Measurements from ENCODE around the gene CAMKK2. TPM values are rescaled to one million over a fixed set of nuclear protein-coding genes. Genes with fewer than 3 reads are reported as not detected.
"Not testable (repeated sequence)": the region's sequence is repeated elsewhere in the genome, so short reads cannot be mapped to it uniquely, and the experiment has no call there.

Gene CAMKK2
- total and polyA plus RNA-seq, 2 donors, result 11.2 to 14.0 TPM

DNA sequence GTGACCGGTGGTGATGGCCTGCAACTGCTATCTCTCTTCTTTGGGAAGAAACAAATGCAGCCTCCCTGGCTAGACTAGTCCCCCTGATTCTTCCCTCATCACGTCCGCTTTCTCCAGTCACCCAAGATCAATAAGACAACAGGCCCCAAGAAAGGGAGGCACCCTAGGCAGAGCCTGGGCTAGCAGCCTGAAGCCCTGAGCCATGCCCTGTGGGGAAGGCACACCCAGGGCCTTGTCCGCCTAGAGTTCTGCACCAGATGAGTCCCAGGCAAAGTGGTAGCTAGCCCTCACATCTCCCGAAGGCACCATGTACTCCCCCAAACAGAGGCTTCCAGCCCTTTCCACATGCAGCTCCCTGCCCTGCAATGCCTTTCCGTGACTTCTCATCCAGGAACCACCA, 35.1 kb downstream of the CAMKK2 start:
- 96% methylated on average over 6 of the region's 6 CpGs for WGBS
- Histone ChIP-seq H3K27me3 (ENCODE audit: control insufficient read depth in 2 of 2, insufficient read depth in 1 of 2, low read length in 1 of 2) (no peaks in the 10 kb centered on the region), H3K9me3 (ENCODE audit: control insufficient read depth in 2 of 2, insufficient read depth in 1 of 2, low read length in 1 of 2) (peaks cover 0 to 4% of the 10 kb centered on the region in 2 donors), H3K4me1 (ENCODE audit: control insufficient read depth in 2 of 2, insufficient read depth in 2 of 2, low read length in 2 of 2) (no peaks in the 10 kb centered on the region), H3K4me3 (ENCODE audit: low read length in 2 of 2) (no peak overlapping the region), H3K27ac (ENCODE audit: low read depth in 1 of 2, low read length in 1 of 2) (no peak overlapping the region), H3K36me3 (ENCODE audit: control insufficient read depth in 2 of 2, insufficient read depth in 2 of 2, low read length in 1 of 2) (peaks cover 30 to 51% of the 10 kb centered on the region in 2 donors)
- DNase-seq (ENCODE audit: low read depth in 6 of 9, low spot score in 9 of 9), result no peak

DNA sequence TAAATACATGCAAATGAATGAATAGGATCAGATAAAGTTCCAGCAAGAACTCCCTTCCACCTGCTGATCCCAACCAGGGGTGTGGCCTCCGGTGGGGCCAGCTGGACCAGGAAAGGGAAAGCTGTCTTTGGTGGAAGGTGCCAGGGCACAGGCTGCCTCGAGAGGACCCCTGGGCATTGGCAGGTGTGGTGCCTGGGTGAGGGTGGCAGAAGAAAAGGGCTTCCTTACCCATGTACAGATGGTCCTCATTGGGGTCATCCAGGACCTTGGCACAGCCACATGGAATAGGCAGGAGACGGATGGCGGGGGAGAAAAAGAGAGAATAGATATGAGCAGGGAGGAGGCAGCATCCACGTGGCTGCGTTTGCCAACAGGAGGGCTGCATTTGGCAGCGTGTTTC, 36.4 kb downstream of the CAMKK2 start:
- H3K27ac ChIP-seq (ENCODE audit: low read depth in 1 of 2, low read length in 1 of 2), result peak overlapping the region in 1 of 2 donors; percentile 11
- peaks cover 0 to 4% of the 10 kb centered on the region in 2 donors for H3K9me3 ChIP-seq (ENCODE audit: control insufficient read depth in 2 of 2, insufficient read depth in 1 of 2, low read length in 1 of 2)
- no peak for DNase-seq (ENCODE audit: low read depth in 6 of 9, low spot score in 9 of 9)
- peaks cover 26 to 53% of the 10 kb centered on the region in 2 donors for H3K36me3 ChIP-seq (ENCODE audit: control insufficient read depth in 2 of 2, insufficient read depth in 2 of 2, low read length in 1 of 2)
- no peaks in the 10 kb centered on the region for H3K27me3 ChIP-seq (ENCODE audit: control insufficient read depth in 2 of 2, insufficient read depth in 1 of 2, low read length in 1 of 2)
- H3K4me3 ChIP-seq (ENCODE audit: low read length in 2 of 2), result no peak overlapping the region
- no peaks in the 10 kb centered on the region for H3K4me1 ChIP-seq (ENCODE audit: control insufficient read depth in 2 of 2, insufficient read depth in 2 of 2, low read length in 2 of 2)
- over 99% methylated on average over 7 of the region's 7 CpGs for WGBS

DNA sequence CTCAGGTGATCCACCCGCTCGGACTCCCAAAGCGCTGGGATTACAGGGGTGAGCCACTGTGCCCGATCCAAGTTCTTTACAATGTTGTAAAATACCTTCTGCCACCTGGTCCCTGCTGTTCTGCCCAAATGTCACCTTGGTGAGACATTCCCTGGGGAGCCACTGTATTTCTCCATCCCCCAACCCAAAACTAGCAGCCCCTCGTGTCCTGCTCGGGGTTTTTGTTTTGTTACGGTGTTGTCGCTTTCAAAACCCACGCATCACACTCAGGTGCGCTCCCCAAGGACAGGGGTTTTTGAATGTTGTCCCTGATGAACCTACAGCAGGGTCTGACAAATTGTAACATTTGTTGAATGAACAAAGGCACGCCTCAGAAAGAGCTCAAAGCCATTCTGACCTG, 37.4 kb downstream of the CAMKK2 start:
- Histone ChIP-seq H3K4me3 (ENCODE audit: low read length in 2 of 2) (no peak overlapping the region), H3K27me3 (ENCODE audit: control insufficient read depth in 2 of 2, insufficient read depth in 1 of 2, low read length in 1 of 2) (no peaks in the 10 kb centered on the region), H3K36me3 (ENCODE audit: control insufficient read depth in 2 of 2, insufficient read depth in 2 of 2, low read length in 1 of 2) (peaks cover 20 to 60% of the 10 kb centered on the region in 2 donors), H3K4me1 (ENCODE audit: control insufficient read depth in 2 of 2, insufficient read depth in 2 of 2, low read length in 2 of 2) (no peaks in the 10 kb centered on the region), H3K27ac (ENCODE audit: low read depth in 1 of 2, low read length in 1 of 2) (no peak overlapping the region), H3K9me3 (ENCODE audit: control insufficient read depth in 2 of 2, insufficient read depth in 1 of 2, low read length in 1 of 2) (peaks cover 0 to 4% of the 10 kb centered on the region in 2 donors)
- 99% methylated on average over 11 of the region's 11 CpGs for WGBS
- DNase-seq (ENCODE audit: low read depth in 6 of 9, low spot score in 9 of 9), result no peak

DNA sequence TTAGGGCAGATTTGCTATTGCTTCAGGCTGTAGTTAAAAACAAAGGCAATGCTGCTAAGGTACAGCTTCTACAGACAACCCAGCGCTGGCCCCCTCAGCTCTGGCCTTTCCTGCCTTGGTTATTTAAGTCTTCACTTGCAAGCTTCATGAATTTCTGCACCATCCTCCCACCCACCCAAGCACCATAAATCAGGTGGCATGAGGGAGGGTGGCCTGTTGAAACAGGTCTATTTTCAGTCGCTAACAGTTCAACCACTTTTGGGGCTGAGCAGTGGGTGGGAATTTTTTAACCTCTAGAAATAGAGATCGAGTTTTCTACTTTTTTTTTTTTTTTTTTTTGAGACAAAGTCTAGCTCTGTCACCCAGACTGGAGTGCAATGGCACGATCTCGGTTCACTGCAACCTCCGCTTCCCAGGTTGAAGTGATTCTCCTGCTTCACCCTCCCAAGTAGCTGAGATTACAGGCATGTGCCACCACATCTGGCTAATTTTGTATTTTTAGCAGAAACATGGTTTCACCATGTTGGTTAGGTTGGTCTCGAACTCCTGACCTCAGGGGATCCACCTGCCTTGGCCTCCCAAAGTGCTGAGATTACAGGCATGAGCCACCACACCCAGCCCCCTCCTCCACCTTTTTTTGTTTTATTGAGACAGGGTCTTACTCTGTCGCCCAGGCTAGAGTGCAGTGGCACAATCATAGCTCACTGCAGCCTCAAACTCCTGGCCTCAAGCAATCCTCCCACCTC, 38.6 kb downstream of the CAMKK2 start:
- DNase-seq (ENCODE audit: low read depth in 6 of 9, low spot score in 9 of 9); H3K4me3 ChIP-seq (ENCODE audit: low read length in 2 of 2); H3K4me1 ChIP-seq (ENCODE audit: control insufficient read depth in 2 of 2, insufficient read depth in 2 of 2, low read length in 2 of 2); H3K27ac ChIP-seq (ENCODE audit: low read depth in 1 of 2, low read length in 1 of 2); H3K27me3 ChIP-seq (ENCODE audit: control insufficient read depth in 2 of 2, insufficient read depth in 1 of 2, low read length in 1 of 2); H3K9me3 ChIP-seq (ENCODE audit: control insufficient read depth in 2 of 2, insufficient read depth in 1 of 2, low read length in 1 of 2): not testable (repeated sequence)
- peaks cover 18 to 61% of the 10 kb centered on the region in 2 donors for H3K36me3 ChIP-seq (ENCODE audit: control insufficient read depth in 2 of 2, insufficient read depth in 2 of 2, low read length in 1 of 2)
- 92% methylated on average over 8 of the region's 8 CpGs for WGBS

DNA sequence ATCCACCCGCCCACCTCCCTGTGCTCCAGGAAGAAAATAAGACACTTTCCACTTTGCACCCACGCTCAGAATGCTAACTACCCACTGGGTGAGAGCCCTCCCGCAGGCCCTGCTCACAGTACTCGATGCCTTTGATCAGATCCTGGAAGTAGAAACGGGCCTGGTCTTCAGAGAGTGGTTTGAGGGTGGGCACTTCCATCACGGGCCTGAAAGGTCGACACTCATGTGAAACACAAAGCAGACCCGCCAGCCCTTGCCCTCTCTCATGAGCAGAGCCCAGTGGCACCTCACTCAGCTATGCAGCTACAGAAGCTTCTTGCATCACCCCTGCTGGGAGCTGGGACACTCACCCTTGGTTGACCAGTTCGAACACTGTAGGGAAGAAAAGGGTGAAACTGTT, 41.1 kb downstream of the CAMKK2 start:
- no peak overlapping the region for H3K4me3 ChIP-seq (ENCODE audit: low read length in 2 of 2)
- no peaks in the 10 kb centered on the region for H3K4me1 ChIP-seq (ENCODE audit: control insufficient read depth in 2 of 2, insufficient read depth in 2 of 2, low read length in 2 of 2)
- WGBS, result 96% methylated on average over 9 of the region's 9 CpGs
- peaks cover 0 to 4% of the 10 kb centered on the region in 2 donors for H3K9me3 ChIP-seq (ENCODE audit: control insufficient read depth in 2 of 2, insufficient read depth in 1 of 2, low read length in 1 of 2)
- H3K36me3 ChIP-seq (ENCODE audit: control insufficient read depth in 2 of 2, insufficient read depth in 2 of 2, low read length in 1 of 2), result peaks cover 12 to 60% of the 10 kb centered on the region in 2 donors
- H3K27me3 ChIP-seq (ENCODE audit: control insufficient read depth in 2 of 2, insufficient read depth in 1 of 2, low read length in 1 of 2), result no peaks in the 10 kb centered on the region
- peak in 1 of 9 donors; percentile 27 for DNase-seq (ENCODE audit: low read depth in 6 of 9, low spot score in 9 of 9)
- no peak overlapping the region for H3K27ac ChIP-seq (ENCODE audit: low read depth in 1 of 2, low read length in 1 of 2)

DNA sequence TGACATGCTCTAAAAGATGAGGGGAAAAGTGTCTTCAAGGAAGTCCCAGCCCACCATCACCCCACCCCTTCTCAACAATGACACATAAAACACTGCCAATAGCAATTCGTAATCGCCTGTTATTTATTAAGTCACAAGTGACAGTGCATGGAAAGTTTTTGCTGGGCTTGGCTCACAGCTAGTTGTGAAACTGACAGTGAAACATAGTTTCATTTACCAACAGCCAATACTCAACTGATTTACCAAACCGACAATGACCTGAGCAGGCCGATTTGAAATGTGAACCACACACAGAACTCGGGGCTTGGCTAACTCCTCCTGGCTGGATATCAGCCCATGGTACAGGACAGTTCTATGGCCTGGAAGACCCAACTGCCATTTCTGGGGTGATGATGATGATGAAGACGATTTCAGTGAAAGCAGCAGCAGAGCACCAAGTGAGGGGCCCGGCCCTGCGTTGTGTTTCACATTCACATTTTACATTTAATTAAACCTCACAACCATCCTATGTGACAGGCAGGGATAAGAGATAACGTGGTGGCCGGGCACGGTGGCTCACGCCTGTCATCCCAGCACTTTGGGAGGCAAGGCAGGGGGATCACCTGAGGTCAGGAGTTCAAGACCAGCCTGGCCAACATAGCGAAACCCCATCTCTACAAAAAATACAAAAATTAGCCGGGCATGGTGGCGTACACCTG, 42.7 kb downstream of the CAMKK2 start:
- 97% methylated on average over 15 of the region's 15 CpGs for WGBS
- Histone ChIP-seq H3K27ac (ENCODE audit: low read depth in 1 of 2, low read length in 1 of 2) (no peak overlapping the region), H3K36me3 (ENCODE audit: control insufficient read depth in 2 of 2, insufficient read depth in 2 of 2, low read length in 1 of 2) (peaks cover 22 to 66% of the 10 kb centered on the region in 2 donors), H3K4me1 (ENCODE audit: control insufficient read depth in 2 of 2, insufficient read depth in 2 of 2, low read length in 2 of 2) (no peaks in the 10 kb centered on the region), H3K9me3 (ENCODE audit: control insufficient read depth in 2 of 2, insufficient read depth in 1 of 2, low read length in 1 of 2) (peaks cover 0 to 4% of the 10 kb centered on the region in 2 donors), H3K27me3 (ENCODE audit: control insufficient read depth in 2 of 2, insufficient read depth in 1 of 2, low read length in 1 of 2) (no peaks in the 10 kb centered on the region), H3K4me3 (ENCODE audit: low read length in 2 of 2) (no peak overlapping the region)
- no peak for DNase-seq (ENCODE audit: low read depth in 6 of 9, low spot score in 9 of 9)

DNA sequence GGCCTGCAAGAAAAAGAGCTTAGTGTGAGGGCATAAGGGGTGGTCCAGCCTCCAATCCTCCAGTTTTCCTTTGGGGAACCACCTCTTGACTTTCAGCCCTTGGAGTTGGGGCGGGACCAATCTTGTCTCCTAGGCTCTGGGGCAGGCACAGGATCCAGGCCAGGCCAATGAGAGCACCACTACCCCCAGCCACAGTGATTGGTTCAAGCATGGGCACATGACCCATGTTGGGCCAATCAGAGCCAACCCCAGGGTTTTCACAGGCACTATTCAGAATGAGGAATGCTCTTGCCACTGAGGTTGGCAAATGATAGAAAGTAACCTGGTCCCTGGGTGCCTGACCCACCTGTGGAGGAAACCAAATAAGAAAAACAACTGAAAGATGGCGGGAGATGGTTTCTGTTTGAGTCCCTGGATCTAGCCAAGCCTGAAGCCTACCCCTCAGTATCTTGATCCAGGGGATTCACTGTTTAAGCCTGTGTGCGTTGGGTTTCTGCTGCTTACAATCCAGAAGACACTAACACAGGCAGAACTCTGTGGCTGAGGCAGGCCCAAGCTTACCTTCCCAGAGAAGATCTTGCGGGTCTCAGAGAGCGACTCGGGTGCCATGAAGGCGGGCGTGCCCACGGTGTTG, 43.7 kb downstream of the CAMKK2 start:
- 98% methylated on average over 9 of the region's 9 CpGs for WGBS
- Histone ChIP-seq H3K9me3 (ENCODE audit: control insufficient read depth in 2 of 2, insufficient read depth in 1 of 2, low read length in 1 of 2) (peaks cover 0 to 4% of the 10 kb centered on the region in 2 donors), H3K4me1 (ENCODE audit: control insufficient read depth in 2 of 2, insufficient read depth in 2 of 2, low read length in 2 of 2) (no peaks in the 10 kb centered on the region), H3K4me3 (ENCODE audit: low read length in 2 of 2) (no peak overlapping the region), H3K27ac (ENCODE audit: low read depth in 1 of 2, low read length in 1 of 2) (no peak overlapping the region), H3K36me3 (ENCODE audit: control insufficient read depth in 2 of 2, insufficient read depth in 2 of 2, low read length in 1 of 2) (peaks cover 30 to 70% of the 10 kb centered on the region in 2 donors), H3K27me3 (ENCODE audit: control insufficient read depth in 2 of 2, insufficient read depth in 1 of 2, low read length in 1 of 2) (no peaks in the 10 kb centered on the region)
- DNase-seq (ENCODE audit: low read depth in 6 of 9, low spot score in 9 of 9), result no peak

DNA sequence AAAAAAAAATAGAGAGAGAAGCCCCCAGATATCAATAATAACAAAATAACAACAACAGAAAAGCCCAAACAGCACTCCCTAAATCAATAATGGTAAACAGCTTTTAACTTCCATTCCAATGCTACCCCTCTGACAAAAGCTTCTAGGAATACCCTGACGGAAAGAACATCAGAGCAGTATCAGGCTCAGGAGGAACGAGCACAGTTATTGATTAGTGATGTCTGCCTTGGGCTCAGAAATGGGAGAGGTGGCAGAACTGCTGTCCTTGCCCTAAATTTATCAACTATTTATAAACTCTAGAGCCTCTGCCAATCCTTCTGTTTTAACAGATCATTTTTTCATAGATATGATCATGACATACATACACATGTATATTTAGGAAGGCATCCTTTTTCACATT, 44.7 kb downstream of the CAMKK2 start:
- Histone ChIP-seq H3K4me3 (ENCODE audit: low read length in 2 of 2) (no peak overlapping the region), H3K4me1 (ENCODE audit: control insufficient read depth in 2 of 2, insufficient read depth in 2 of 2, low read length in 2 of 2) (no peaks in the 10 kb centered on the region), H3K36me3 (ENCODE audit: control insufficient read depth in 2 of 2, insufficient read depth in 2 of 2, low read length in 1 of 2) (peaks cover 36 to 80% of the 10 kb centered on the region in 2 donors), H3K27ac (ENCODE audit: low read depth in 1 of 2, low read length in 1 of 2) (no peak overlapping the region), H3K27me3 (ENCODE audit: control insufficient read depth in 2 of 2, insufficient read depth in 1 of 2, low read length in 1 of 2) (no peaks in the 10 kb centered on the region), H3K9me3 (ENCODE audit: control insufficient read depth in 2 of 2, insufficient read depth in 1 of 2, low read length in 1 of 2) (peaks cover 0 to 4% of the 10 kb centered on the region in 2 donors)
- WGBS, result 99% methylated on average over 2 of the region's 2 CpGs
- no peak for DNase-seq (ENCODE audit: low read depth in 6 of 9, low spot score in 9 of 9)

DNA sequence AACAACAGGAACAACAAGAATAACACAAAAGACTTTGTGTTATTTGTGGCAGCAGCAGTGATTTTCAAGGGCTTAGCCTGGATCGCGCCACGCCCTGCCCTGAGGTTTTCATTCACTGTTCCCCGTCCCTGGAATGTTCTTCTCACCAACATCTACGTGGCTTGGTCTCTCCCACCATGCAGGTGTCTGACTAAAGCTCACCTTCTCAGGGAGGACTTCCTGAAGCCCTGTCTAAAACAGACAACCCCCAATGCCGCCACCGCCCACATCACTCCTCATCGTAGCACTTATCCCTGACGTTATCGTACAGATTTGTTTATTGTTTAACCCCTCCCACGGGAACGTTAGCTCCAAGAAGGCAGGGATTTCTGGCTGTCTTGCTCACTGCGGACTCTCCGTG, 46.1 kb downstream of the CAMKK2 start:
- 95% methylated on average over 14 of the region's 14 CpGs for WGBS
- Histone ChIP-seq H3K36me3 (ENCODE audit: control insufficient read depth in 2 of 2, insufficient read depth in 2 of 2, low read length in 1 of 2) (peaks cover 36 to 73% of the 10 kb centered on the region in 2 donors), H3K9me3 (ENCODE audit: control insufficient read depth in 2 of 2, insufficient read depth in 1 of 2, low read length in 1 of 2) (peaks cover 0 to 4% of the 10 kb centered on the region in 2 donors), H3K4me3 (ENCODE audit: low read length in 2 of 2) (no peak overlapping the region), H3K27me3 (ENCODE audit: control insufficient read depth in 2 of 2, insufficient read depth in 1 of 2, low read length in 1 of 2) (no peaks in the 10 kb centered on the region), H3K4me1 (ENCODE audit: control insufficient read depth in 2 of 2, insufficient read depth in 2 of 2, low read length in 2 of 2) (no peaks in the 10 kb centered on the region), H3K27ac (ENCODE audit: low read depth in 1 of 2, low read length in 1 of 2) (no peak overlapping the region)
- no peak for DNase-seq (ENCODE audit: low read depth in 6 of 9, low spot score in 9 of 9)

Measured in thymus (tissue), 11 donors.